ENCODE measurements around the gene SPC24.
"Not testable (repeated sequence)": the region's sequence is repeated elsewhere in the genome, so short reads cannot be mapped to it uniquely, and the experiment has no call there.

Gene SPC24

DNA sequence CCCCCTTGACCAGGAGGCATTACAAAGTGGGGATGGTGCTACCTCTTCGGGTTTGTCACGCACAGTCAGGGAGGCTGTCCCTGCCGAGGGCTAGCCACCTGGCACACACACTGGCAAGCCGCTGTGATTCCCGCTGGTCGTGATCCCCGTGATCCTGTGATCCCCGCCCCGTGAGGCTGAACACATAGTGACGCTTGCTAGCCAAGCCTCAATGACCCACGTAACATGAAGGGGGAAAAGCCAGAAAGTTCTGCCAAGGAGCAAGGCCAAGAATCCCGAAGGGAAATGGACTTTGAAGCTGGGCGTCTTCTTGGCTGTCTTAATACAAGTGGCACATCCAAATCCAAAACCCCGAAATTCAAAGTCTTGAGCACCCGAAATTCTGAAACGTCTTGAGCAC lies 52.6 kb downstream of the SPC24 start:
- Histone ChIP-seq H3K27ac (ENCODE audit: low read depth, low read length) (no peak overlapping the region), H3K9ac (ENCODE audit: low read length) (no peak overlapping the region), H3K4me1 (ENCODE audit: control insufficient read depth, insufficient read depth, low read length) (no peaks in the 10 kb centered on the region), H3K9me3 (ENCODE audit: control insufficient read depth, insufficient read depth, low read depth, low read length) (no peaks in the 10 kb centered on the region), H3K4me3 (ENCODE audit: low read depth, low read length) (no peak overlapping the region), H3K27me3 (ENCODE audit: control insufficient read depth, insufficient read depth, low read length) (no peaks in the 10 kb centered on the region), H3K36me3 (ENCODE audit: control insufficient read depth, insufficient read depth, low read length) (peaks cover 91% of the 10 kb centered on the region)

DNA sequence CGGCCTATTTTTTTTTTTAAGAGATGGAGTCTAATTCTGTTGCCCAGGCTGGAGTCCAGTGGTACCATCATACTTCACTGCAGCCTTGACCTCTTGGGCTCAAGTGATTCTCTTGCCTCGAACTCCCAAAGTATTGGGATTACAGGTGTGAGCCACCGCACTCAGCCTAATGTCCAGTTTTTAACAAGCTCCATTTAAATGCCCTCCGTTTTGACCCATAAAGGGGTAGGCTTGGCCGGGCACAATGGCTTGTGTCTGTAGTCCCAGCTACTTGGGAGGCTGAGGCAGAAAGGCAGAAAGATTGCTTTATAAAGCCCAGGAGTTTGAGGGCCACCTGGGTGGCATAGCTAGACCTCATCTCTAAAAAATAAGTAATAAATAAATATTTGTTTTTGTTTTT lies 54.5 kb downstream of the SPC24 start:
- no peaks in the 10 kb centered on the region for H3K4me1 ChIP-seq (ENCODE audit: control insufficient read depth, insufficient read depth, low read length)

DNA sequence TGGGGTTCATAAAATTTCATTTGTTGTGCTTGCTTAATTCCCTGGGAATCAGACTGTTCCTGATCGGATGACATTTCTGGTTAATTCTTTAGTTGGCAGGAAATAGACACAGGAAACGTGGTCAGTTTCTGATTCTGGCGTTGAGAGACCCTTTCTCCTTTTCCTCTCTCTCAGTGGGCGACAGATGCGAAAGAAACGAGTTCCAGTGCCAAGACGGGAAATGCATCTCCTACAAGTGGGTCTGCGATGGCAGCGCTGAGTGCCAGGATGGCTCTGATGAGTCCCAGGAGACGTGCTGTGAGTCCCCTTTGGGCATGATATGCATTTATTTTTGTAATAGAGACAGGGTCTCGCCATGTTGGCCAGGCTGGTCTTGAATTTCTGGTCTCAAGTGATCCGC lies 55.5 kb downstream of the SPC24 start:
- H3K4me3 ChIP-seq (ENCODE audit: low read depth, low read length), result no peak overlapping the region
- H3K9ac ChIP-seq (ENCODE audit: low read length), result no peak overlapping the region
- H3K27ac ChIP-seq (ENCODE audit: low read depth, low read length), result no peak overlapping the region
- H3K36me3 ChIP-seq (ENCODE audit: control insufficient read depth, insufficient read depth, low read length), result peaks cover 92% of the 10 kb centered on the region
- H3K27me3 ChIP-seq (ENCODE audit: control insufficient read depth, insufficient read depth, low read length), result no peaks in the 10 kb centered on the region
- H3K4me1 ChIP-seq (ENCODE audit: control insufficient read depth, insufficient read depth, low read length), result 0 out of 2 replicates have a peak, but pooled peaks cover under 1% of the 10 kb centered on the region
- H3K9me3 ChIP-seq (ENCODE audit: control insufficient read depth, insufficient read depth, low read depth, low read length), result no peaks in the 10 kb centered on the region

More for the DNA sequence above, 54.5 kb downstream of the SPC24 start:
- Histone ChIP-seq H3K9ac (ENCODE audit: low read length) (no peak overlapping the region), H3K9me3 (ENCODE audit: control insufficient read depth, insufficient read depth, low read depth, low read length) (no peaks in the 10 kb centered on the region), H3K27ac (ENCODE audit: low read depth, low read length) (no peak overlapping the region), H3K27me3 (ENCODE audit: control insufficient read depth, insufficient read depth, low read length) (no peaks in the 10 kb centered on the region), H3K36me3 (ENCODE audit: control insufficient read depth, insufficient read depth, low read length) (peaks cover 93% of the 10 kb centered on the region), H3K4me3 (ENCODE audit: low read depth, low read length) (no peak overlapping the region)

DNA sequence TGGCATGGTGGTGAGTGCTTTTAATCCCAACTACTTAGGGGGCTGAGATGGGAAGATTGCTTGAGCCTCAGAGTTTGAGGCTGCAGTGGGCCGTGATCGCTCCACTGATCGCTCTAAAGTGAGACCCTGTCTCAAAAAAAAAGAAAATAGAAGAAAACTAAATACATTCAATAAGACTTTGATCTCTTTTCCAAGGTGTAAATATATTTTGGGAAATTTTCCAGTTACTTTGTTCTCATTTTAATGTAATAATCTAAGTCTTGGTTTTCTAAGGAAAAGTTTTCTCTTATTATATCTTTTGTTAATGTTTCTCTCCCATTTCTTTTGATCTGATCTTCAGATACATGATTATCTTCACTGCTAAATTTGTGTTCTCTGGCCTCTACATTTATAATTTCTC lies 56.7 kb downstream of the SPC24 start:
- H3K27me3 ChIP-seq (ENCODE audit: control insufficient read depth, insufficient read depth, low read length), result no peaks in the 10 kb centered on the region
- peaks cover 9% of the 10 kb centered on the region; the same call in 1 of the 2 replicates for H3K4me1 ChIP-seq (ENCODE audit: control insufficient read depth, insufficient read depth, low read length)
- H3K9ac ChIP-seq (ENCODE audit: low read length), result no peak overlapping the region
- H3K9me3 ChIP-seq (ENCODE audit: control insufficient read depth, insufficient read depth, low read depth, low read length), result no peaks in the 10 kb centered on the region
- no peak overlapping the region for H3K27ac ChIP-seq (ENCODE audit: low read depth, low read length)
- no peak overlapping the region for H3K4me3 ChIP-seq (ENCODE audit: low read depth, low read length)
- H3K36me3 ChIP-seq (ENCODE audit: control insufficient read depth, insufficient read depth, low read length), result peaks cover 92% of the 10 kb centered on the region

DNA sequence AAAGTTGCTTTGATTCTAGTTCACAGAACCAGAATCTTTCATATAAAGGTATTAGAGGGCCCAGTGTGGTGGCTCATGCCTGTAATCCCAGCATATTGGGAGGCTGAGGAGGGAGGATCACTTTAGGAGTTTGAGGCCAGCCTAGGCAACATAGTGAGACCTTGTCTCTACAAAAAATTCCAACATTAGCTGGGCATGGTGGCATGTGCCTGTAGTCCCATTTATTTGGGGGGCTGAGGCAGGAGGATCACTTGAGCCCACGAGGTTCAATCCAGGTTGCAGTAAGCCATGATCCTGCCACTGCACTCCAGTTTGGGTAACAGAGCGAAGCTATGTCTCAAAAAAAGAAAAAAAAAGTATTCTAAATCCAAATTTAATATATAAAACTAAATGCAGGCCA lies 57.3 kb downstream of the SPC24 start:
- peaks cover 92% of the 10 kb centered on the region for H3K36me3 ChIP-seq (ENCODE audit: control insufficient read depth, insufficient read depth, low read length)
- no peak overlapping the region for H3K27ac ChIP-seq (ENCODE audit: low read depth, low read length)
- H3K9me3 ChIP-seq (ENCODE audit: control insufficient read depth, insufficient read depth, low read depth, low read length), result no peaks in the 10 kb centered on the region
- no peak overlapping the region for H3K4me3 ChIP-seq (ENCODE audit: low read depth, low read length)
- peaks cover 9% of the 10 kb centered on the region; the same call in 1 of the 2 replicates for H3K4me1 ChIP-seq (ENCODE audit: control insufficient read depth, insufficient read depth, low read length)
- no peaks in the 10 kb centered on the region for H3K27me3 ChIP-seq (ENCODE audit: control insufficient read depth, insufficient read depth, low read length)
- no peak overlapping the region for H3K9ac ChIP-seq (ENCODE audit: low read length)

DNA sequence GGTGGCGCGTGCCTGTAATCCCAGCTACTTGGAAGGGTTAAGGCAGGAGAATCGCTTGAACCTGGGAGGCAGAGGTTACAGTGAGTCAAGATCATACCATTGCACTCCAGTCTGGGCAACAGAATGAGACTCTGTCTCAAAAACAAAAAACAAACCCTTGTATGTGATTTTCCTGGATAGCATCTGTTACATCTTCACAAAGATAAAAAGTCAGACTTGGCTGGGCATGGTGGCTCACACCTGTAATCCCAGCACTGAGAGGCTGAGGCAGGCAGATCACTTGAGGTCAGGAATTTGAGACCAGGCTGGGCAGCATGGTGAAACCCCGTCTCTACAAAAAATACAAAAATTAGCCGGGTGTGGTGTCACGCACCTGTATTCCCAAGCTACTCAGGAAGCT lies 58.2 kb downstream of the SPC24 start:
- H3K9ac ChIP-seq (ENCODE audit: low read length); H3K27me3 ChIP-seq (ENCODE audit: control insufficient read depth, insufficient read depth, low read length); H3K9me3 ChIP-seq (ENCODE audit: control insufficient read depth, insufficient read depth, low read depth, low read length); H3K27ac ChIP-seq (ENCODE audit: low read depth, low read length); H3K4me3 ChIP-seq (ENCODE audit: low read depth, low read length): not testable (repeated sequence)
- Histone ChIP-seq H3K4me1 (ENCODE audit: control insufficient read depth, insufficient read depth, low read length) (peaks cover 13% of the 10 kb centered on the region; the same call in 1 of the 2 replicates), H3K36me3 (ENCODE audit: control insufficient read depth, insufficient read depth, low read length) (peaks cover 90% of the 10 kb centered on the region)

DNA sequence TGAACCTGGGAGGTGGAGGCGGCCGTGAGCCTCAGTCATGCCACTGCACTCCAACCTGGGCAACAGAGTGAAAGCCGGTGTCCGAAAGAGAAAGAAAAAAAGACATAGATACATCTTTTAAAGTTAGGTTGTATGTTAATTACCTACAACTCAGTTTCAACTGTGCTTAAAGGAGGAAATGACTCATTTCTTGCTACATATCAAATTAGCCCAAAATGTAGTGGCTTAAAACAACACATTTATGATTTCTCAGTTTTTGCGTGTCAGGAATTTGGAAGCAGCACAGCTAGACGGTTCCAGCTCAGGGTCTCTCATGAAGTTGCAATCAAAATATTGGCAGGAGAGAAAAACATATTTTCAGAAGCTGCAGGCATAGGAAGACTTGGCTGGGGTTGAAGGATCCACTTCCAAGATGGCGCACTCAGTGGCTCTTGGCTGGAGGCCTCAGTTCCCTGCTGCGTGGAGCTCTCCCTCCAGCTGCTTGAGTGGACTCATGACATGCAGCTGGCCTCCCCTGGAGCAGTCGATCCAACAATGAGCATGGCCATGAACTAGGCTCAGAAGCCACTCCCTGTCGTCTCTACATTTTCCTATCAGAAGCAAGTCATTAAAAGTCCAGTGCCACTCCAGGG lies 59.3 kb downstream of the SPC24 start:
- H3K27me3 ChIP-seq (ENCODE audit: control insufficient read depth, insufficient read depth, low read length), result no peaks in the 10 kb centered on the region
- H3K36me3 ChIP-seq (ENCODE audit: control insufficient read depth, insufficient read depth, low read length), result peaks cover 91% of the 10 kb centered on the region
- no peak overlapping the region for H3K27ac ChIP-seq (ENCODE audit: low read depth, low read length)
- no peak overlapping the region for H3K4me3 ChIP-seq (ENCODE audit: low read depth, low read length)
- no peaks in the 10 kb centered on the region for H3K9me3 ChIP-seq (ENCODE audit: control insufficient read depth, insufficient read depth, low read depth, low read length)
- peaks cover 19% of the 10 kb centered on the region; the same call in 1 of the 2 replicates for H3K4me1 ChIP-seq (ENCODE audit: control insufficient read depth, insufficient read depth, low read length)
- no peak overlapping the region for H3K9ac ChIP-seq (ENCODE audit: low read length)
